CD14-positive monocyte (primary cell): ENCODE measurements around the gene ABCA7. TPM values are rescaled to one million over a fixed set of nuclear protein-coding genes. Genes with fewer than 3 reads are reported as not detected.

Experiments
- DNase-seq, 3 donors: peaks; one replicate each; pipeline ENCODE4 v3.0.0-alpha.2; 2011 to 2022
- H2AFZ ChIP-seq: 2 replicates; pipeline ENCODE4 v1.6.0; 2012; ENCODE audit warnings: mild to moderate bottlenecking, low read depth, low read length, inconsistent platforms; ENCODE audit not compliant: insufficient read depth, poor library complexity, severe bottlenecking
- H3K27ac ChIP-seq, 2 donors: 1 replicate in 1 of 2; 2 replicates in 1 of 2; pipeline ENCODE4 v1.5.1; 2012 to 2013; ENCODE audit warnings: low read length in 2 of 2, control low read depth in 1 of 2, inconsistent platforms in 1 of 2, low read depth in 1 of 2, mild to moderate bottlenecking in 1 of 2
- H3K27me3 ChIP-seq, 2 donors: one replicate each; pipeline versions ENCODE4 v1.6.0 to v1.6.1; 2011 to 2013; ENCODE audit warnings: low read length in 2 of 2; ENCODE audit not compliant: control insufficient read depth in 2 of 2, insufficient read depth in 2 of 2
- H3K36me3 ChIP-seq, 2 donors: replicated peaks in 1 of 2; 1 replicate in 1 of 2; 2 replicates in 1 of 2; pipeline versions ENCODE4 v1.5.1 to v1.6.1; 2012 to 2013; ENCODE audit warnings: low read length in 2 of 2, control low read depth in 1 of 2, inconsistent platforms in 1 of 2, mild to moderate bottlenecking in 1 of 2; ENCODE audit not compliant: insufficient read depth in 2 of 2, control insufficient read depth in 1 of 2
- H3K4me1 ChIP-seq, 2 donors: 1 replicate in 1 of 2; 2 replicates in 1 of 2; pipeline versions ENCODE4 v1.5.1 to v1.6.1; 2012 to 2013; ENCODE audit warnings: low read length in 2 of 2, control low read depth in 1 of 2, inconsistent platforms in 1 of 2, mild to moderate bottlenecking in 1 of 2, moderate library complexity in 1 of 2; ENCODE audit not compliant: insufficient read depth in 2 of 2, control insufficient read depth in 1 of 2
- H3K4me2 ChIP-seq: replicated peaks from 2 replicates; pipeline ENCODE3; 2012; ENCODE audit warnings: low read length, moderate library complexity, mild to moderate bottlenecking; ENCODE audit not compliant: poor library complexity, severe bottlenecking; ENCODE audit errors: extremely low read depth
- H3K4me3 ChIP-seq, 3 experiments: fragments of 200-600 bp in 1 of 3; sonication (generic) in 1 of 3; replicated peaks in 1 of 3; 1 replicate in 2 of 3; 2 replicates in 1 of 3; pipeline ENCODE4 v1.5.1; 2011 to 2013; ENCODE audit warnings: low read length in 3 of 3, mild to moderate bottlenecking in 3 of 3, control low read depth in 2 of 3, low read depth in 2 of 3, inconsistent platforms in 1 of 3, moderate library complexity in 1 of 3
- H3K79me2 ChIP-seq: 2 replicates; pipeline ENCODE4 v1.6.0; 2012; ENCODE audit warnings: mild to moderate bottlenecking, control low read depth, inconsistent platforms, low read length, moderate library complexity; ENCODE audit not compliant: insufficient read depth
- H3K9ac ChIP-seq: 2 replicates; pipeline ENCODE4 v1.6.0; 2017; ENCODE audit warnings: low read length, mild to moderate bottlenecking; ENCODE audit not compliant: insufficient read depth, poor library complexity, severe bottlenecking
- H3K9me3 ChIP-seq, 2 donors: replicated peaks in 1 of 2; 1 replicate in 1 of 2; 2 replicates in 1 of 2; pipeline versions ENCODE4 v1.5.1 to v1.6.1; 2012 to 2013; ENCODE audit warnings: low read length in 2 of 2, control low read depth in 1 of 2; ENCODE audit not compliant: control insufficient read depth in 1 of 2, insufficient read depth in 1 of 2
- H4K20me1 ChIP-seq: 2 replicates; pipeline ENCODE4 v1.6.0; 2012; ENCODE audit warnings: mild to moderate bottlenecking, low read length, control low read depth, moderate library complexity; ENCODE audit not compliant: insufficient read depth
- H3K27ac Mint-ChIP-seq, 7 donors: one replicate each; pipeline ENCODE4 v1.8.0; 2020; ENCODE audit warnings: mild to moderate bottlenecking in 7 of 7, mixed read lengths in 7 of 7, moderate library complexity in 6 of 7, inconsistent platforms in 2 of 7
- H3K27me3 Mint-ChIP-seq, 3 donors: one replicate each; pipeline ENCODE4 v1.8.0; 2021 to 2022; ENCODE audit warnings: low read depth in 3 of 3, mild to moderate bottlenecking in 3 of 3, mixed read lengths in 3 of 3, moderate library complexity in 3 of 3, inconsistent platforms in 1 of 3
- H3K36me3 Mint-ChIP-seq, 2 donors: one replicate each; pipeline ENCODE4 v1.8.0; 2020; ENCODE audit warnings: mixed read lengths in 2 of 2, inconsistent platforms in 1 of 2, mild to moderate bottlenecking in 1 of 2
- H3K4me1 Mint-ChIP-seq: one replicate; pipeline ENCODE4 v1.8.0; 2020; ENCODE audit warnings: mild to moderate bottlenecking, mixed read lengths
- H3K4me3 Mint-ChIP-seq, 2 donors: one replicate each; pipeline ENCODE4 v1.8.0; 2020; ENCODE audit warnings: mild to moderate bottlenecking in 2 of 2, mixed read lengths in 2 of 2, moderate library complexity in 1 of 2
- H3K9me3 Mint-ChIP-seq, 7 donors: one replicate each; pipeline ENCODE4 v1.8.0; 2020 to 2022; ENCODE audit warnings: mixed read lengths in 7 of 7, mild to moderate bottlenecking in 6 of 7, moderate library complexity in 6 of 7, inconsistent platforms in 2 of 7
- WGBS: methylation state at CpG from one replicate; pipeline ENCODE4 v1.1.5; 2013; ENCODE audit warnings: missing lambda C conversion rate; ENCODE audit not compliant: insufficient coverage; 5-methylcytosine and 5-hydroxymethylcytosine counted together
- intact Hi-C, 2 donors: fragments of 100-400 bp; cut with micrococcal nuclease; formaldehyde crosslinking; loops; one replicate each; pipeline versions ENCODE4 v1.15.0 to v1.15.1; 2023
- polyA plus RNA-seq, 3 donors: library from polyadenylated mRNA; depleted of rRNA in 1 of 3; unstranded in 2 of 3; stranded (reverse) in 1 of 3; fragments of 300-500 nt in 2 of 3; fragments of >200 nt in 1 of 3; fragmentation: Illumina TruSeq in 2 of 3; gene quantifications; 1 replicate in 2 of 3; 2 replicates in 1 of 3; pipeline ENCODE4 v1.2.3, GENCODE V29; 2012 to 2021
- TF ChIP-seq, protein P1 (sequence below): fragments of 200-600 bp; IDR thresholded peaks from one replicate; pipeline ENCODE4 v1.8.0; 2022; ENCODE audit warnings: antibody characterized with exemption, mild to moderate bottlenecking

Gene ABCA7
- polyA plus RNA-seq, 3 donors, result 1.7 to 104 (median 7.8) TPM

DNA sequence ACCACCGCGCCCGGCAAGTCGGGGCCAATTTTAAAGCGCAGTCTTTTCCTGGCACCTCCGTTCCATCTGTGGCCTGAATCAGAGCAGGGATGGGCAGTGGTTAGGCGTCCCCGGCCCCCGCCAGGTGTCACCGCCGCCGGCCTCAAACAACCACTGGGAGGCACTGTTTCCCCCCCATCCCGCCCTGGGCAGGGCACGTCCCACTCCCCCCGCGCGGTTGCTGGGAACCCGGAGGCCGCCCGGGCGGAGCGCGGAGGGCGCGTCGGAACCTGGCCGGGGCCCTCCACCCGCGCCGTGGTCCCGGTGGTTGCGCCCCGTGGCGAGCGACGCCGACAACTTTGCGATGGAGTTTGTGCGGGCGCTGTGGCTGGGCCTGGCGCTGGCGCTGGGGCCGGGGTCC lies 39.8 kb upstream of the ABCA7 start, which contains the start of gene GRIN3B:
TSS of gene GRIN3B (plus strand) at position 325 of the 400 bp plus-strand sequence. CDS start at position 344, 19 bp downstream.
- peaks cover 0 to 6% of the 10 kb centered on the region in 2 donors for H3K36me3 Mint-ChIP-seq
- WGBS, result 2% methylated on average over 43 of the region's 43 CpGs
- H3K27ac Mint-ChIP-seq, result peak within 1 kb of the TSS in 1 of 7 donors; percentile 63
- H3K4me1 Mint-ChIP-seq, result peaks cover 12% of the 10 kb centered on the region
- Histone ChIP-seq H2AFZ (peak within 1 kb of the TSS; percentile 68), H3K4me3 (peak within 1 kb of the TSS in 1 of 3 experiments; percentile 63), H3K27me3 (peaks cover 14 to 69% of the 10 kb centered on the region in 2 donors), H4K20me1 (peaks cover 5% of the 10 kb centered on the region), H3K79me2 (no peaks in the 10 kb centered on the region), H3K4me2 (peak within 1 kb of the TSS; percentile 67), H3K9me3 (peaks cover 0 to 8% of the 10 kb centered on the region in 2 donors), H3K9ac (no peak within 1 kb of the TSS), H3K4me1 (peaks cover 19 to 20% of the 10 kb centered on the region in 2 donors), H3K36me3 (no peaks in the 10 kb centered on the region), H3K27ac (no peak within 1 kb of the TSS)
- H3K9me3 Mint-ChIP-seq, result peaks cover 0 to 16% (median 9%) of the 10 kb centered on the region in 7 donors
- peaks cover 58 to 78% (median 63%) of the 10 kb centered on the region in 3 donors for H3K27me3 Mint-ChIP-seq
- peak; percentile 37 to 59 (median 38) for DNase-seq
- peak within 1 kb of the TSS; percentile 41 to 85 for H3K4me3 Mint-ChIP-seq
- intact Hi-C loops, result no loop called here
- TF ChIP-seq, protein P1, sequence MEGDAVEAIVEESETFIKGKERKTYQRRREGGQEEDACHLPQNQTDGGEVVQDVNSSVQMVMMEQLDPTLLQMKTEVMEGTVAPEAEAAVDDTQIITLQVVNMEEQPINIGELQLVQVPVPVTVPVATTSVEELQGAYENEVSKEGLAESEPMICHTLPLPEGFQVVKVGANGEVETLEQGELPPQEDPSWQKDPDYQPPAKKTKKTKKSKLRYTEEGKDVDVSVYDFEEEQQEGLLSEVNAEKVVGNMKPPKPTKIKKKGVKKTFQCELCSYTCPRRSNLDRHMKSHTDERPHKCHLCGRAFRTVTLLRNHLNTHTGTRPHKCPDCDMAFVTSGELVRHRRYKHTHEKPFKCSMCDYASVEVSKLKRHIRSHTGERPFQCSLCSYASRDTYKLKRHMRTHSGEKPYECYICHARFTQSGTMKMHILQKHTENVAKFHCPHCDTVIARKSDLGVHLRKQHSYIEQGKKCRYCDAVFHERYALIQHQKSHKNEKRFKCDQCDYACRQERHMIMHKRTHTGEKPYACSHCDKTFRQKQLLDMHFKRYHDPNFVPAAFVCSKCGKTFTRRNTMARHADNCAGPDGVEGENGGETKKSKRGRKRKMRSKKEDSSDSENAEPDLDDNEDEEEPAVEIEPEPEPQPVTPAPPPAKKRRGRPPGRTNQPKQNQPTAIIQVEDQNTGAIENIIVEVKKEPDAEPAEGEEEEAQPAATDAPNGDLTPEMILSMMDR, result peak; percentile 54

DNA sequence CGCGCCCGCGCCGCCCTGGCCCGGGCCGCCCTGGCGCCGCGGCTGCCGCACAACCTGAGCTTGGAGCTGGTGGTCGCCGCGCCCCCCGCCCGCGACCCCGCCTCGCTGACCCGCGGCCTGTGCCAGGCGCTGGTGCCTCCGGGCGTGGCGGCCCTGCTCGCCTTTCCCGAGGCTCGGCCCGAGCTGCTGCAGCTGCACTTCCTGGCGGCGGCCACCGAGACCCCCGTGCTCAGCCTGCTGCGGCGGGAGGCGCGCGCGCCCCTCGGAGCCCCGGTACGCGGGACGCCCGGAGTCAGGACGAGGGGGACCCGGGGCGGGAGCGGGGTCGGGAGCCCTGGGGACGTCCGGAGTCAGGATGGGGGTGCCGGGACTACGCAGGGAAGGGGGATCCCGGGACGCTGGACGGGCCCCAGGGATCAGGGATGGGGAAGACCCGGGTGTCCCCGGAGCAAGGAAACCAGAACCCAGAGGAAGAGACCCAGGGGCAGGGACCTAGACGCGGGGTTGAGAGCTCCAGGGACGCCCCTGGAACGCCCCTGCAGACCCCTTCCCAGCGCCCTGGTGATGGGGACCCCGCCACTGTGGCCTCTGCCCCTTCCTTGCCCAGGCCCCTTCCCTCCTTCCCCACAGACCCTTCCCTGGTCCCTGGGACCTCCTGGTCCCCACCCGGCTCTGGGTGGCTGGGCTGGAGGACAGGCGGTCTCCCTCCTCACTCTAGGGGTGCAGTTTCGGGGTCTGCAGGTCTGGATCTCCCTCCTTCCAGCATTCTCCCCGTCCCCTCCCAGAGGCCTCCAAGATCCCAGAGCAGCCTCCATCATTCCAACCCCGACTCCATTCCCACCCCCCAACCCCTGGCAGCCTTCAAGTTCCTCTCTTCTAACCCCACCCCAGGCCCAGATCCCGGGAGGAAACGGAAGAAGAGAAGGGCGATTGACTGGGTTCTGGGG lies 39.0 kb upstream of the ABCA7 start:
- no peaks in the 10 kb centered on the region for H3K79me2 ChIP-seq
- H3K9me3 ChIP-seq, result peaks cover 0 to 8% of the 10 kb centered on the region in 2 donors
- peaks cover 12% of the 10 kb centered on the region for H3K4me1 Mint-ChIP-seq
- H3K4me1 ChIP-seq, result peaks cover 19 to 20% of the 10 kb centered on the region in 2 donors
- H3K27ac Mint-ChIP-seq, result peak overlapping the region in 1 of 7 donors; percentile 63
- intact Hi-C loops, result loop anchor here (1.0 kb wide), 2 partner anchors 79 to 80 kb away; no protein-coding TSS in a partner anchor
- peak overlapping the region in 1 of 3 experiments; percentile 63 for H3K4me3 ChIP-seq
- H4K20me1 ChIP-seq, result peaks cover under 1% of the 10 kb centered on the region
- peaks cover 14 to 61% of the 10 kb centered on the region in 2 donors for H3K27me3 ChIP-seq
- H3K27me3 Mint-ChIP-seq, result peaks cover 51 to 71% (median 55%) of the 10 kb centered on the region in 3 donors
- peaks cover 0 to 6% of the 10 kb centered on the region in 2 donors for H3K36me3 Mint-ChIP-seq
- WGBS, result 3% methylated on average over 67 of the region's 73 CpGs
- H3K9me3 Mint-ChIP-seq, result peaks cover 0 to 16% (median 9%) of the 10 kb centered on the region in 7 donors
- H3K36me3 ChIP-seq, result no peaks in the 10 kb centered on the region
- H3K4me3 Mint-ChIP-seq, result peak overlapping the region; percentile 41 to 84
- no peak for DNase-seq
- TF ChIP-seq, protein P1, result no peak
- peak overlapping the region; percentile 68 for H2AFZ ChIP-seq
- H3K4me2 ChIP-seq, result peak overlapping the region; percentile 67
- H3K9ac ChIP-seq, result no peak overlapping the region
- no peak overlapping the region for H3K27ac ChIP-seq
